K562 (cell line): ENCODE data around the gene ZNF30. TPM values are rescaled to one million over a fixed set of nuclear protein-coding genes. Genes with fewer than 3 reads are reported as not detected.

Experiments used
- ADNP ChIP-seq: fragments of 200-800 bp; sonication (Bioruptor generic); IDR thresholded peaks from 2 replicates; pipeline ENCODE4 v1.6.1; 2016; ENCODE audit warnings: missing genetic modification characterization, missing compliant biosample characterization
- GABPA ChIP-seq: fragments of 200-800 bp; sonication (Bioruptor generic); conservative IDR thresholded peaks from 2 replicates; pipeline ENCODE4 v1.6.1; 2016; ENCODE audit warnings: low read depth, missing genetic modification characterization, missing compliant biosample characterization
- HOXB6 ChIP-seq: fragments of 250-450 bp; sonication (Bioruptor Pico); IDR thresholded peaks from 2 replicates; pipeline ENCODE4 v1.5.1; 2022; ENCODE audit warnings: mild to moderate bottlenecking, borderline replicate concordance
- ILF3 ChIP-seq: fragments of 450-650 bp; IDR thresholded peaks from 2 replicates; pipeline ENCODE4 v1.6.1; 2018; ENCODE audit warnings: antibody characterized with exemption, mild to moderate bottlenecking, moderate library complexity, borderline replicate concordance
- KAT8 ChIP-seq: fragments of 450-650 bp; IDR thresholded peaks from 2 replicates; pipeline ENCODE4 v1.6.1; 2016; ENCODE audit warnings: low read depth, mild to moderate bottlenecking
- KLF10 ChIP-seq: fragments of 250-450 bp; sonication (Bioruptor Pico); IDR thresholded peaks from 2 replicates; pipeline ENCODE4 v1.6.1; 2021; ENCODE audit warnings: matching md5 sums
- MCM3 ChIP-seq: fragments of 450-650 bp; IDR thresholded peaks from 2 replicates; pipeline ENCODE4 v1.6.1; 2016
- MEF2A ChIP-seq: IDR thresholded peaks from 2 replicates; pipeline ENCODE4 v1.6.1; 2011; ENCODE audit warnings: low read depth, mild to moderate bottlenecking, low read length, moderate library complexity; ENCODE audit not compliant: control insufficient read depth
- NFE2L1 ChIP-seq: fragments of 450-650 bp; IDR thresholded peaks from 2 replicates; pipeline ENCODE4 v1.6.1; 2016; ENCODE audit warnings: missing genetic modification characterization, low read depth, mild to moderate bottlenecking, missing compliant biosample characterization, moderate library complexity, borderline replicate concordance
- PURB ChIP-seq: sonication (generic); formaldehyde crosslinking; IDR thresholded peaks from 2 replicates; pipeline ENCODE4 v1.9.0; 2021; ENCODE audit warnings: low read depth, mild to moderate bottlenecking, missing genetic modification reagents
- RBM22 ChIP-seq: fragments of 200-400 bp; formaldehyde crosslinking; IDR thresholded peaks from 2 replicates; pipeline ENCODE4 v1.6.1; 2018; ENCODE audit warnings: low read length, low read depth; ENCODE audit not compliant: poor library complexity, severe bottlenecking
- SNRNP70 ChIP-seq: fragments of 200-400 bp; formaldehyde crosslinking; optimal IDR thresholded peaks from 2 replicates; pipeline ENCODE3; 2017; ENCODE audit warnings: low read depth, low read length
- STAG1 ChIP-seq: sonication (generic); formaldehyde crosslinking; IDR thresholded peaks from 2 replicates; pipeline ENCODE4 v1.5.0; 2020; ENCODE audit warnings: missing genetic modification reagents, borderline replicate concordance
- TAL1 ChIP-seq: fragments of 450-650 bp; IDR thresholded peaks from 2 replicates; pipeline ENCODE4 v1.6.1; 2016; ENCODE audit warnings: mild to moderate bottlenecking
- ZBTB1 ChIP-seq: sonication (generic); formaldehyde crosslinking; IDR thresholded peaks from 2 replicates; pipeline ENCODE4 v1.8.1; 2023; ENCODE audit warnings: missing genetic modification reagents, low read depth, mild to moderate bottlenecking, borderline replicate concordance
- ZC3H4 ChIP-seq: sonication (generic); formaldehyde crosslinking; IDR thresholded peaks from 2 replicates; pipeline ENCODE4 v1.9.0; 2021; ENCODE audit warnings: missing genetic modification reagents, borderline replicate concordance
- ZNF140 ChIP-seq: fragments of 250-450 bp; sonication (Bioruptor Pico); IDR thresholded peaks from 2 replicates; pipeline ENCODE4 v1.8.0; 2021; ENCODE audit warnings: moderate library complexity, mild to moderate bottlenecking, inconsistent platforms
- ZNF175 ChIP-seq: fragments of 200-800 bp; sonication (Bioruptor generic); IDR thresholded peaks from 2 replicates; pipeline ENCODE4 v1.6.1; 2016; ENCODE audit warnings: low read depth, mild to moderate bottlenecking, missing genetic modification characterization, missing compliant biosample characterization
- ZNF263 ChIP-seq: sonication (generic); formaldehyde crosslinking; IDR thresholded peaks from 2 replicates; pipeline ENCODE4 v1.8.0; 2022; ENCODE audit warnings: mild to moderate bottlenecking, missing genetic modification reagents, borderline replicate concordance
- ZNF282 ChIP-seq: sonication (generic); formaldehyde crosslinking; IDR thresholded peaks from 2 replicates; pipeline ENCODE4 v1.8.1; 2023; ENCODE audit warnings: missing genetic modification reagents
- polyA plus RNA-seq, 8 experiments: library from polyadenylated mRNA; depleted of rRNA in 4 of 8; stranded (reverse) in 5 of 8; unstranded in 3 of 8; fragments of >200 nt; fragmentation: Nextera tagmentation in 2 of 8; fragmentation: Illumina TruSeq in 1 of 8; extraction: Ambion mirVana in 2 of 8; extraction: Trizol in 1 of 8; gene quantifications; 2 replicates each; pipeline versions ENCODE4 v1.2.1 to v1.2.3, GENCODE V29; 2011 to 2014; ENCODE audit warnings: inconsistent platforms in 1 of 8, missing spikeins in 1 of 8
- total RNA-seq, 7 experiments: library from RNA; depleted of rRNA in 6 of 7; stranded (reverse); fragments of >200 nt in 6 of 7; fragmentation: Illumina TruSeq in 2 of 7; extraction: Trizol in 2 of 7; gene quantifications; 2 replicates each; pipeline versions ENCODE4 v1.2.1 to v1.2.3, GENCODE V29; 2011 to 2021; ENCODE audit warnings: low replicate concordance in 1 of 7
- TF ChIP-seq, protein P1 (sequence below): fragments of 250-450 bp; sonication (Bioruptor Pico); IDR thresholded peaks from 2 replicates; pipeline ENCODE4 v1.4.0; 2020
- TF ChIP-seq, protein P2 (sequence below): sonication (generic); formaldehyde crosslinking; IDR thresholded peaks from 2 replicates; pipeline ENCODE4 v1.8.0; 2022; ENCODE audit warnings: mild to moderate bottlenecking, missing genetic modification reagents
- TF ChIP-seq, protein P3 (sequence below): fragments of 450-650 bp; IDR thresholded peaks from 2 replicates; pipeline ENCODE4 v1.6.1; 2016; ENCODE audit warnings: low read depth, mild to moderate bottlenecking, moderate library complexity

The ZNF30 gene
- total and polyA plus RNA-seq, 9 of the 15 experiments (the other 6 are each of a cell fraction or from before 2014, with no cell fraction given), result 7.3 to 13.4 (median 10.6) TPM

DNA sequence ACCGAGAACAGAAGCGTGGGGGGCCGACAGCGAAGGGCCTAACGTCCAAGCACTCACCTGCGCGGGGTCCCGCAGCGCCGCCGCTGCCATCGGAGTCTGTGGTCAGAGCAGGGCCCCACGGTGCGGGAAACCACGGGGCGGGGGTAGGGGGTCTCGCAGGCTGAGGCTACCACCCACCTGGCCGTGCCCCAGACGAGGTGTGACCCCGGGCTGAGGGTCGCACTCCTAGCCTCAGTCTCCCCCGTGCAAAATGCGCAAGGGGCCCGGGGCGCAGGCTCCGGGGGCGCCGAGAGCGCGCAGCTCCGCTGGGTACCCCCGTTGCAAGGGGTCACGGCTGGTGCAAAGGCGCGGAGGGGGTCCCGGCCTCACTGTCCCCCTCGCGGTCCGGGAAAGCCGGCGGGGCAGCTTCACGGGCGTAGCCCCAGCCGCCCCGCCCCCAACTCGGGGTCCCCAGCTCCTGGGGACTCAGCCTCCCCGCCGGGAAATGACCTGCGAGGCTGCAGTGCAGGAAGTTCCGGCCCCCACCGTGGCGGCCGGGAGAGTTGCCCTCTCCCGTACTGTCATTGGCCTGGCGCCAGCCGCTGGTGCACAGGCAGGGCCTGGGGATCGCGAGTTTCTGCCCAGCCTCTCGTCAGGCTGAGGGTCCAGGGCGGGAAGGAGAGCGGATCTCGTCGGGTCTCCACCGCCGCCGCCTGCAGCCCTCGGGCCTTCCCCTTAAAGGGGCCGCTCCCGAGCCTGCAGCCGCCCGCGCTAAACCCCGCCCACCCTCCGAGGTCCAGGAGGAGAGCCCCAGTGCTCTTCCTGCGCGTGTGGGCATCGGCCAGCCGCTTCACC, 37.1 kb downstream of the ZNF30 start, which contains the start of gene ZNF792 (continued):
- TF ChIP-seq, protein P1, sequence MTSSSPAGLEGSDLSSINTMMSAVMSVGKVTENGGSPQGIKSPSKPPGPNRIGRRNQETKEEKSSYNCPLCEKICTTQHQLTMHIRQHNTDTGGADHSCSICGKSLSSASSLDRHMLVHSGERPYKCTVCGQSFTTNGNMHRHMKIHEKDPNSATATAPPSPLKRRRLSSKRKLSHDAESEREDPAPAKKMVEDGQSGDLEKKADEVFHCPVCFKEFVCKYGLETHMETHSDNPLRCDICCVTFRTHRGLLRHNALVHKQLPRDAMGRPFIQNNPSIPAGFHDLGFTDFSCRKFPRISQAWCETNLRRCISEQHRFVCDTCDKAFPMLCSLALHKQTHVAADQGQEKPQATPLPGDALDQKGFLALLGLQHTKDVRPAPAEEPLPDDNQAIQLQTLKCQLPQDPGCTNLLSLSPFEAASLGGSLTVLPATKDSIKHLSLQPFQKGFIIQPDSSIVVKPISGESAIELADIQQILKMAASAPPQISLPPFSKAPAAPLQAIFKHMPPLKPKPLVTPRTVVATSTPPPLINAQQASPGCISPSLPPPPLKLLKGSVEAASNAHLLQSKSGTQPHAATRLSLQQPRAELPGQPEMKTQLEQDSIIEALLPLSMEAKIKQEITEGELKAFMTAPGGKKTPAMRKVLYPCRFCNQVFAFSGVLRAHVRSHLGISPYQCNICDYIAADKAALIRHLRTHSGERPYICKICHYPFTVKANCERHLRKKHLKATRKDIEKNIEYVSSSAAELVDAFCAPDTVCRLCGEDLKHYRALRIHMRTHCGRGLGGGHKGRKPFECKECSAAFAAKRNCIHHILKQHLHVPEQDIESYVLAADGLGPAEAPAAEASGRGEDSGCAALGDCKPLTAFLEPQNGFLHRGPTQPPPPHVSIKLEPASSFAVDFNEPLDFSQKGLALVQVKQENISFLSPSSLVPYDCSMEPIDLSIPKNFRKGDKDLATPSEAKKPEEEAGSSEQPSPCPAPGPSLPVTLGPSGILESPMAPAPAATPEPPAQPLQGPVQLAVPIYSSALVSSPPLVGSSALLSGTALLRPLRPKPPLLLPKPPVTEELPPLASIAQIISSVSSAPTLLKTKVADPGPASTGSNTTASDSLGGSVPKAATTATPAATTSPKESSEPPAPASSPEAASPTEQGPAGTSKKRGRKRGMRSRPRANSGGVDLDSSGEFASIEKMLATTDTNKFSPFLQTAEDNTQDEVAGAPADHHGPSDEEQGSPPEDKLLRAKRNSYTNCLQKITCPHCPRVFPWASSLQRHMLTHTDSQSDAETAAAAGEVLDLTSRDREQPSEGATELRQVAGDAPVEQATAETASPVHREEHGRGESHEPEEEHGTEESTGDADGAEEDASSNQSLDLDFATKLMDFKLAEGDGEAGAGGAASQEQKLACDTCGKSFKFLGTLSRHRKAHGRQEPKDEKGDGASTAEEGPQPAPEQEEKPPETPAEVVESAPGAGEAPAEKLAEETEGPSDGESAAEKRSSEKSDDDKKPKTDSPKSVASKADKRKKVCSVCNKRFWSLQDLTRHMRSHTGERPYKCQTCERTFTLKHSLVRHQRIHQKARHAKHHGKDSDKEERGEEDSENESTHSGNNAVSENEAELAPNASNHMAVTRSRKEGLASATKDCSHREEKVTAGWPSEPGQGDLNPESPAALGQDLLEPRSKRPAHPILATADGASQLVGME (CRISPR knock-in tag), result no peak
- TF ChIP-seq RBM22 (no peak), NFE2L1 (tag) (no peak), ZNF282 (CRISPR knock-in tag) (no peak), ILF3 (no peak), KLF10 (CRISPR knock-in tag) (no peak), SNRNP70 (no peak), ZC3H4 (CRISPR knock-in tag) (no peak), TAL1 (no peak), HOXB6 (no peak), STAG1 (CRISPR knock-in tag) (no peak), ADNP (tag) (no peak), KAT8 (no peak), MCM3 (no peak), MEF2A (no peak), ZNF140 (CRISPR knock-in tag) (no peak), GABPA (peak; percentile 76), PURB (CRISPR knock-in tag) (no peak), ZNF175 (CRISPR knock-in tag) (no peak), ZNF263 (CRISPR knock-in tag) (no peak), ZBTB1 (CRISPR knock-in tag) (no peak)
- TF ChIP-seq, protein P2, sequence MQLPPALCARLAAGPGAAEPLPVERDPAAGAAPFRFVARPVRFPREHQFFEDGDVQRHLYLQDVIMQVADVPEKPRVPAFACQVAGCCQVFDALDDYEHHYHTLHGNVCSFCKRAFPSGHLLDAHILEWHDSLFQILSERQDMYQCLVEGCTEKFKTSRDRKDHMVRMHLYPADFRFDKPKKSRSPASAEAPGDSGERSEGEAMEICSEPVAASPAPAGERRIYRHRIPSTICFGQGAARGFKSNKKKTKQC, result no peak
- TF ChIP-seq, protein P3, sequence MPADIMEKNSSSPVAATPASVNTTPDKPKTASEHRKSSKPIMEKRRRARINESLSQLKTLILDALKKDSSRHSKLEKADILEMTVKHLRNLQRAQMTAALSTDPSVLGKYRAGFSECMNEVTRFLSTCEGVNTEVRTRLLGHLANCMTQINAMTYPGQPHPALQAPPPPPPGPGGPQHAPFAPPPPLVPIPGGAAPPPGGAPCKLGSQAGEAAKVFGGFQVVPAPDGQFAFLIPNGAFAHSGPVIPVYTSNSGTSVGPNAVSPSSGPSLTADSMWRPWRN, result no peak
